CD14-positive monocyte (primary cell): ENCODE results near the gene NPTX2. TPM values are rescaled to one million over a fixed set of nuclear protein-coding genes. Genes with fewer than 3 reads are reported as not detected.

Experiments used
- DNase-seq, 3 donors: peaks; one replicate each; pipeline ENCODE4 v3.0.0-alpha.2; 2011 to 2022
- H2AFZ ChIP-seq: 2 replicates; pipeline ENCODE4 v1.6.0; 2012; ENCODE audit warnings: mild to moderate bottlenecking, low read depth, low read length, inconsistent platforms; ENCODE audit not compliant: insufficient read depth, poor library complexity, severe bottlenecking
- H3K27ac ChIP-seq, 2 donors: 1 replicate in 1 of 2; 2 replicates in 1 of 2; pipeline ENCODE4 v1.5.1; 2012 to 2013; ENCODE audit warnings: low read length in 2 of 2, control low read depth in 1 of 2, inconsistent platforms in 1 of 2, low read depth in 1 of 2, mild to moderate bottlenecking in 1 of 2
- H3K27me3 ChIP-seq, 2 donors: one replicate each; pipeline versions ENCODE4 v1.6.0 to v1.6.1; 2011 to 2013; ENCODE audit warnings: low read length in 2 of 2; ENCODE audit not compliant: control insufficient read depth in 2 of 2, insufficient read depth in 2 of 2
- H3K36me3 ChIP-seq, 2 donors: replicated peaks in 1 of 2; 1 replicate in 1 of 2; 2 replicates in 1 of 2; pipeline versions ENCODE4 v1.5.1 to v1.6.1; 2012 to 2013; ENCODE audit warnings: low read length in 2 of 2, control low read depth in 1 of 2, inconsistent platforms in 1 of 2, mild to moderate bottlenecking in 1 of 2; ENCODE audit not compliant: insufficient read depth in 2 of 2, control insufficient read depth in 1 of 2
- H3K4me1 ChIP-seq, 2 donors: 1 replicate in 1 of 2; 2 replicates in 1 of 2; pipeline versions ENCODE4 v1.5.1 to v1.6.1; 2012 to 2013; ENCODE audit warnings: low read length in 2 of 2, control low read depth in 1 of 2, inconsistent platforms in 1 of 2, mild to moderate bottlenecking in 1 of 2, moderate library complexity in 1 of 2; ENCODE audit not compliant: insufficient read depth in 2 of 2, control insufficient read depth in 1 of 2
- H3K4me2 ChIP-seq: replicated peaks from 2 replicates; pipeline ENCODE3; 2012; ENCODE audit warnings: low read length, moderate library complexity, mild to moderate bottlenecking; ENCODE audit not compliant: poor library complexity, severe bottlenecking; ENCODE audit errors: extremely low read depth
- H3K4me3 ChIP-seq, 3 experiments: fragments of 200-600 bp in 1 of 3; sonication (generic) in 1 of 3; replicated peaks in 1 of 3; 1 replicate in 2 of 3; 2 replicates in 1 of 3; pipeline ENCODE4 v1.5.1; 2011 to 2013; ENCODE audit warnings: low read length in 3 of 3, mild to moderate bottlenecking in 3 of 3, control low read depth in 2 of 3, low read depth in 2 of 3, inconsistent platforms in 1 of 3, moderate library complexity in 1 of 3
- H3K79me2 ChIP-seq: 2 replicates; pipeline ENCODE4 v1.6.0; 2012; ENCODE audit warnings: mild to moderate bottlenecking, control low read depth, inconsistent platforms, low read length, moderate library complexity; ENCODE audit not compliant: insufficient read depth
- H3K9ac ChIP-seq: 2 replicates; pipeline ENCODE4 v1.6.0; 2017; ENCODE audit warnings: low read length, mild to moderate bottlenecking; ENCODE audit not compliant: insufficient read depth, poor library complexity, severe bottlenecking
- H3K9me3 ChIP-seq, 2 donors: replicated peaks in 1 of 2; 1 replicate in 1 of 2; 2 replicates in 1 of 2; pipeline versions ENCODE4 v1.5.1 to v1.6.1; 2012 to 2013; ENCODE audit warnings: low read length in 2 of 2, control low read depth in 1 of 2; ENCODE audit not compliant: control insufficient read depth in 1 of 2, insufficient read depth in 1 of 2
- H4K20me1 ChIP-seq: 2 replicates; pipeline ENCODE4 v1.6.0; 2012; ENCODE audit warnings: mild to moderate bottlenecking, low read length, control low read depth, moderate library complexity; ENCODE audit not compliant: insufficient read depth
- H3K27ac Mint-ChIP-seq, 7 donors: one replicate each; pipeline ENCODE4 v1.8.0; 2020; ENCODE audit warnings: mild to moderate bottlenecking in 7 of 7, mixed read lengths in 7 of 7, moderate library complexity in 6 of 7, inconsistent platforms in 2 of 7
- H3K27me3 Mint-ChIP-seq, 3 donors: one replicate each; pipeline ENCODE4 v1.8.0; 2021 to 2022; ENCODE audit warnings: low read depth in 3 of 3, mild to moderate bottlenecking in 3 of 3, mixed read lengths in 3 of 3, moderate library complexity in 3 of 3, inconsistent platforms in 1 of 3
- H3K36me3 Mint-ChIP-seq, 2 donors: one replicate each; pipeline ENCODE4 v1.8.0; 2020; ENCODE audit warnings: mixed read lengths in 2 of 2, inconsistent platforms in 1 of 2, mild to moderate bottlenecking in 1 of 2
- H3K4me1 Mint-ChIP-seq: one replicate; pipeline ENCODE4 v1.8.0; 2020; ENCODE audit warnings: mild to moderate bottlenecking, mixed read lengths
- H3K4me3 Mint-ChIP-seq, 2 donors: one replicate each; pipeline ENCODE4 v1.8.0; 2020; ENCODE audit warnings: mild to moderate bottlenecking in 2 of 2, mixed read lengths in 2 of 2, moderate library complexity in 1 of 2
- H3K9me3 Mint-ChIP-seq, 7 donors: one replicate each; pipeline ENCODE4 v1.8.0; 2020 to 2022; ENCODE audit warnings: mixed read lengths in 7 of 7, mild to moderate bottlenecking in 6 of 7, moderate library complexity in 6 of 7, inconsistent platforms in 2 of 7
- CTCF ChIP-seq: fragments of 200-600 bp; IDR thresholded peaks from one replicate; pipeline ENCODE4 v1.8.0; 2022; ENCODE audit warnings: antibody characterized with exemption, mild to moderate bottlenecking
- WGBS: methylation state at CpG from one replicate; pipeline ENCODE4 v1.1.5; 2013; ENCODE audit warnings: missing lambda C conversion rate; ENCODE audit not compliant: insufficient coverage; 5-methylcytosine and 5-hydroxymethylcytosine counted together
- intact Hi-C, 2 donors: fragments of 100-400 bp; cut with micrococcal nuclease; formaldehyde crosslinking; loops; one replicate each; pipeline versions ENCODE4 v1.15.0 to v1.15.1; 2023
- polyA plus RNA-seq, 3 donors: library from polyadenylated mRNA; depleted of rRNA in 1 of 3; unstranded in 2 of 3; stranded (reverse) in 1 of 3; fragments of 300-500 nt in 2 of 3; fragments of >200 nt in 1 of 3; fragmentation: Illumina TruSeq in 2 of 3; gene quantifications; 1 replicate in 2 of 3; 2 replicates in 1 of 3; pipeline ENCODE4 v1.2.3, GENCODE V29; 2012 to 2021

Gene NPTX2
- polyA plus RNA-seq, 3 donors, result not detected

GRCh38 chr7:98678215-98678614 lies 61.1 kb downstream of the NPTX2 start:
- no peaks in the 10 kb centered on the region for H3K4me1 Mint-ChIP-seq
- no peak overlapping the region for H3K4me2 ChIP-seq
- H3K9ac ChIP-seq, result no peak overlapping the region
- no peak overlapping the region for H3K4me3 Mint-ChIP-seq
- no peak overlapping the region for H3K27ac ChIP-seq
- no peak for DNase-seq
- peaks cover 0 to 12% of the 10 kb centered on the region in 2 donors for H3K9me3 ChIP-seq
- no peak overlapping the region for H3K27ac Mint-ChIP-seq
- no peaks in the 10 kb centered on the region for H3K36me3 ChIP-seq
- intact Hi-C loops, result no loop called here
- no peaks in the 10 kb centered on the region for H3K36me3 Mint-ChIP-seq
- no peaks in the 10 kb centered on the region for H3K79me2 ChIP-seq
- H3K9me3 Mint-ChIP-seq, result peaks cover 0 to 19% (median 10%) of the 10 kb centered on the region in 7 donors
- no peaks in the 10 kb centered on the region for H4K20me1 ChIP-seq
- H3K4me3 ChIP-seq, result no peak overlapping the region
- H3K27me3 Mint-ChIP-seq, result peaks cover 11 to 24% (median 19%) of the 10 kb centered on the region in 3 donors
- no peak overlapping the region for H2AFZ ChIP-seq
- 98% methylated on average over 5 of the region's 7 CpGs for WGBS
- no peak for TF ChIP-seq CTCF
- H3K27me3 ChIP-seq, result peaks cover 0 to 4% of the 10 kb centered on the region in 2 donors
- H3K4me1 ChIP-seq, result no peaks in the 10 kb centered on the region

Other genes with a start within 250 kb of the NPTX2 start
- gene BAIAP2L1, start 216.2 kb upstream of the NPTX2 start, polyA plus RNA-seq, result under 1 TPM in 2 of 3 donors, not detected in 1; 0.17 to 0.52 TPM